Activated naive CD4-positive, alpha-beta T cell treated with anti-CD3 and anti-CD28 coated beads for 36 hours (primary cell): ENCODE measurements around the gene TRPM2. TPM values are rescaled to one million over a fixed set of nuclear protein-coding genes. Genes with fewer than 3 reads are reported as not detected.
A peak's percentile ranks its signal among the peaks of the same experiment; 100 is the strongest.
"Not testable (repeated sequence)": the region's sequence is repeated elsewhere in the genome, so short reads cannot be mapped to it uniquely, and the experiment has no call there.

Experiments
- CTCF ChIA-PET: fragments of 350-600 bp; sonication (Branson Sonifier 250); formaldehyde crosslinking; loops from one replicate; lab custom pipeline; 2021; ENCODE audit warnings: antibody characterized with exemption; lab: Charles Lee
- DNase-seq: peaks from one replicate; pipeline ENCODE4 v3.0.0-alpha.2; 2020
- H3K27ac Mint-ChIP-seq: one replicate; pipeline ENCODE4 v1.8.0; 2021; ENCODE audit warnings: mild to moderate bottlenecking, mixed read lengths
- H3K27me3 Mint-ChIP-seq: one replicate; pipeline ENCODE4 v1.8.0; 2021; ENCODE audit warnings: low read depth, mixed read lengths
- H3K36me3 Mint-ChIP-seq: one replicate; pipeline ENCODE4 v1.8.0; 2021; ENCODE audit warnings: low read depth, mixed read lengths
- H3K4me1 Mint-ChIP-seq: one replicate; pipeline ENCODE4 v1.8.0; 2021; ENCODE audit warnings: low read depth, mixed read lengths
- H3K4me3 Mint-ChIP-seq: one replicate; pipeline ENCODE4 v1.8.0; 2021; ENCODE audit warnings: mild to moderate bottlenecking, moderate library complexity, mixed read lengths
- H3K9me3 Mint-ChIP-seq: one replicate; pipeline ENCODE4 v1.8.0; 2021; ENCODE audit warnings: mixed read lengths
- intact Hi-C: fragments of 100-400 bp; cut with micrococcal nuclease; formaldehyde crosslinking; loops from one replicate; pipeline ENCODE4 v1.15.1; 2023
- total RNA-seq, 2 experiments: library from RNA; stranded (reverse); gene quantifications; one replicate each; pipeline ENCODE4 v1.2.3, GENCODE V29; 2021

Gene TRPM2
- total RNA-seq, 2 experiments from 2014 or later, result 2.5 to 3.5 TPM

DNA sequence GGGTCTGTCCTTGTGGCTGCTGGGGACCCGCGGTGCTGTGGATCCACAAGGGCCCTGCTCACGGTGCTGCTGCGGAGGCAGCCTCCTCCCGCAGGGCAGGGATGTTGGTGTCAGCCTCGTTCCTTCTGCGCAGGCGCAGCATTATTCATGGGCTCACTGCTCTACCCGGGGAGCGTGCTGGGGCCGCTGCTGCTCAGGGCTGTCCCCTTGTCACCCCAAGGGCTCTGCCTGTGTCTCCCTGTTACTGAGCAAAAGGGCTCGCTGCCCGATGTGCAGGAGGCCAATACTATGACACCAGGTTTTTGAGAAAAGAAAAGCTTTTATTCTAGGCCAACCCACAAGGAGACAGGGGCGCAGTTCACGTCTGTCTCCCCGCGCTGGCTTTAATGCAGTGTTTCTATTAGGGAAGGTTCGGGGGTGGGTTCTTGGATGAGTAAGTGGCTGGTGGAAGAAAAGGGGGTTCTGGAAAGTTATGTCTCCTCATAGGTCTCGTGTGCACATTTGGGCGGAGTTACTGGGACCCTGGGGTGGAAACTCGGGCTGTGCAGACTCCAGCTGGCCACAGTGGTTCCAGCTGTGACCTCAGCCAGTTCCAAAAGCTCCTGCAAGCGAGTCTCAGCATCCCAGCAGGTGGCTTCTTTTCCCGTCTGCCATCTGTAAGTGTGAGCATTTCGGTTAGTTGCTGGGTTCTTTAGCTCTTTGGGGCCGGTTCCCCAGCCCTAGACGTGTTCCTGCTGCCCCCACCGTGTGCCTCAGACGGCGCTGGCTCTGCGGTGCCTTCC lies 61.1 kb downstream of the TRPM2 start:
- Mint-ChIP-seq H3K27ac (no peak overlapping the region), H3K27me3 (no peaks in the 10 kb centered on the region), H3K9me3 (no peaks in the 10 kb centered on the region), H3K4me1 (no peaks in the 10 kb centered on the region), H3K4me3 (no peak overlapping the region), H3K36me3 (no peaks in the 10 kb centered on the region)
- intact Hi-C loops, result no loop called here
- peak; percentile 2 for DNase-seq
- CTCF ChIA-PET, result interaction anchor here (0.7 kb wide), 1 partner anchor 276 kb away, joined by 3 read pairs; no protein-coding TSS in a partner anchor

GRCh38 chr21:44415073-44416025 lies 61.9 kb downstream of the TRPM2 start:
- H3K27me3 Mint-ChIP-seq, result no peaks in the 10 kb centered on the region

DNA sequence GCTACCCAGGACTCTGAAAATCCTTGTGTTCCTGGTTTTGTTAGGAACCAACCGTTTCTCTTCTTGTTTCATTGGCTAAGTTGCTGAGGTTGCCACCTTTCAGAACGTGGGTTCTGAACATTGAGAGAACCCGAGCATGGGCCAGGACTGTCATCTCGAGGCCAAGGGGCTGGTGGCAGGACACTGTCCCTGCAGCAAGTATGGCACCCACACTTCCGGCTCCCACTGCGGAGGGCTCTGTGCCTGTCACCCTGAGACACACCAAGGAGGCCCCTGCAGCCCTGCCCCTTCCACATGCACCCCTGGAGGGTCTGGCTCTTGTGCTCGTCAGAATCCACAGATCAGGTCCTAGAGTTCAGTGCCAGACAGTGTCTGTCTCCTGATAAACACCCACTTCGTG lies 62.8 kb downstream of the TRPM2 start:
- H3K27me3 Mint-ChIP-seq, result no peaks in the 10 kb centered on the region
- CTCF ChIA-PET, result no interaction called here
- no peak overlapping the region for H3K27ac Mint-ChIP-seq
- DNase-seq, result peak; percentile 1
- H3K36me3 Mint-ChIP-seq, result no peaks in the 10 kb centered on the region
- H3K4me3 Mint-ChIP-seq, result no peak overlapping the region
- intact Hi-C loops, result no loop called here
- H3K9me3 Mint-ChIP-seq, result no peaks in the 10 kb centered on the region
- no peaks in the 10 kb centered on the region for H3K4me1 Mint-ChIP-seq

More at GRCh38 chr21:44415073-44416025, 61.9 kb downstream of the TRPM2 start:
- CTCF ChIA-PET, result no interaction called here
- H3K27ac Mint-ChIP-seq, result no peak overlapping the region
- H3K4me3 Mint-ChIP-seq, result no peak overlapping the region
- intact Hi-C loops, result no loop called here
- peak; percentile 1 for DNase-seq
- H3K9me3 Mint-ChIP-seq, result no peaks in the 10 kb centered on the region
- H3K4me1 Mint-ChIP-seq, result no peaks in the 10 kb centered on the region
- H3K36me3 Mint-ChIP-seq, result no peaks in the 10 kb centered on the region

GRCh38 chr21:44417621-44418107 lies 64.2 kb downstream of the TRPM2 start:
- CTCF ChIA-PET, intact Hi-C loops, DNase-seq, H3K4me1 Mint-ChIP-seq, H3K4me3 Mint-ChIP-seq, H3K27me3 Mint-ChIP-seq, H3K36me3 Mint-ChIP-seq, H3K9me3 Mint-ChIP-seq, H3K27ac Mint-ChIP-seq: not testable (repeated sequence)

- Mint-ChIP-seq H3K9me3 (no peaks in the 10 kb centered on the region), H3K4me1 (no peaks in the 10 kb centered on the region), H3K27ac (no peak overlapping the region), H3K27me3 (no peaks in the 10 kb centered on the region), H3K36me3 (no peaks in the 10 kb centered on the region), H3K4me3 (no peak overlapping the region)
- DNase-seq, result no peak
- CTCF ChIA-PET, result interaction anchor here (0.7 kb wide), 1 partner anchor 48 kb away, joined by 3 read pairs; no protein-coding TSS in a partner anchor
- intact Hi-C loops, result no loop called here
These were observed 64.9 kb downstream of the TRPM2 start for GRCh38 chr21:44418108-44418875.

DNA sequence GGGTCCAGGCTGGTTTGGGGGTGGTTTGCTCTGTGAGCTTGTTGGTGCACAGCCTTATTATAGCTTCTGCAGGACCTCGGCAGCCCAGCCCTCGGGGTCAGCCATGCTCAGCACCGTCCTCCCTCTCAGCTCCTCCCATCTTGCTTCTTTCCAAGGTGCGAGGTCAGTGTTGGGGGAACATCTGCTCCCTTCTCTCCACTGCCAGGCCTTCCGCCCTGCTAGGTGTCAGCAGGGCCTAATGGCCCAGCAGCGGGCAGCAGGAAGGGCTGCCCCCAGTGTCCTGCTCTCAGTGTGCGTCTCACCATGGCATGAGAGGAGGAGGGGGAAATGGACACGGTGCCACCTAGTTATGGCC lies 65.4 kb downstream of the TRPM2 start:
- Mint-ChIP-seq H3K9me3 (no peaks in the 10 kb centered on the region), H3K4me1 (no peaks in the 10 kb centered on the region), H3K27me3 (no peaks in the 10 kb centered on the region), H3K36me3 (no peaks in the 10 kb centered on the region), H3K4me3 (no peak overlapping the region), H3K27ac (no peak overlapping the region)
- intact Hi-C loops, result no loop called here
- DNase-seq, result no peak
- CTCF ChIA-PET, result interaction anchor here (0.7 kb wide), 1 partner anchor 47 kb away, joined by 3 read pairs; no protein-coding TSS in a partner anchor

DNA sequence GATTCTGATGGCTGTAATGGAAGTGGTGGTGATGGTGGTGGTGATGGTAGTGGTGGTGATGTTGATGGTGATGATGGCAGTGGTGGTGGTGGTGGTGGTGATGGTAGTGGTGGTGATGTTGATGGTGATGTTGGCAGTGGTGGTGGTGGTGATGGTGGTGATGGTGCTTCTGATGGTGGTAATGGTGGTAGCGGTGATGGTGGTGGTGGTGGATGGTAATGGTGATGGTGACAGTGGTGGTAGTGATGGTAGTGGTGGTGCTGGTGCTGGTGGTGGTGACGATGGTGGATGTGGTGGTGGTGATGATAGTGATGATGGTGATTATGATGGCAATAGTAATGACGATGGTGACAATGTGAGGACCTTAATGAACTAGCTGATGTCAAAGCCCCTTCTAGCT lies 66.3 kb downstream of the TRPM2 start:
- DNase-seq, result no peak
- H3K36me3 Mint-ChIP-seq, result no peaks in the 10 kb centered on the region
- intact Hi-C loops, result no loop called here
- no peaks in the 10 kb centered on the region for H3K9me3 Mint-ChIP-seq
- H3K27me3 Mint-ChIP-seq, result no peaks in the 10 kb centered on the region
- CTCF ChIA-PET, result no interaction called here
- H3K4me1 Mint-ChIP-seq, result no peaks in the 10 kb centered on the region
- no peak overlapping the region for H3K4me3 Mint-ChIP-seq
- no peak overlapping the region for H3K27ac Mint-ChIP-seq

DNA sequence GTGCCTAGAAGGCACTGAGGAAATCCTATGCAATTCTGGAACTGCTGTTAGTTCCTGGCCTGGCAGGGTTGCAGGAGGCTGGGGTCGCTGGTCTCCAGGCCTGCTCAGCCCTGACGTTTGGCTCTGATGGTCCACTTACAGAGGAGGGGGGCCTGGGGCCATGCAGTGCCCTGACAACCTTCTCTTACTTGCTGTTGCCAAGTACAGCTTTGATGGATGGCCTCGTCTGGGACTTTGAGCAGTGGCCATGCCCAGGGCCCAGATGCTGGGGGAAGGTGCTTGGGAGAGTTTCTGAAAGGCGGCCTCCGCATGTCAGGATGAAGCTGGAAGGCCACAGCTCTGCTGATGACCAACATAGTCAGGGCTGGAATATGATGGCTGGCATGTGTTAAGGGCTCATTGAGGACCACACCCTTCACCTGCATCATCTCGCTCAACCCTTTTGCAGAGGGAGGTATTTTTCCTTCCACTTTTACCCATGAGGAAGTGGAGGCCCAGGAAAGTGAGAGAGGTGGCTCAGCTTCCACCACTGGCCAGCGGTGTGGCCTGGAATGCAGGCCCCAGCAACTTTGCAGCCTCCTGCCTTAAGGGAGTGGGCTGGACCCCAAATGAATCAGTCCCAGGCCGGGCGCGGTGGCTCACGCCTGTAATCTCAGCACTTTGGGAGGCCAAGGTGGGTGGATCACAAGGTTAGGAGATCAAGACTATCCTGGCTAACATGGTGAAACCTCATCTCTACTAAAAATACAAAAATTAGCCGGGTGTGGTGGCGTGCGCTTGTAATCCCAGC lies 67.2 kb downstream of the TRPM2 start:
- Mint-ChIP-seq H3K9me3 (no peaks in the 10 kb centered on the region), H3K27ac (no peak overlapping the region)

GRCh38 chr21:44421901-44422840 lies 68.8 kb downstream of the TRPM2 start:
- Mint-ChIP-seq H3K27me3 (no peaks in the 10 kb centered on the region), H3K27ac (no peak overlapping the region), H3K9me3 (no peaks in the 10 kb centered on the region), H3K36me3 (no peaks in the 10 kb centered on the region), H3K4me3 (no peak overlapping the region), H3K4me1 (no peaks in the 10 kb centered on the region)
- intact Hi-C loops, result no loop called here
- CTCF ChIA-PET, result interaction anchor here (0.9 kb wide), 1 partner anchor 22 kb away, joined by 3 read pairs; no protein-coding TSS in a partner anchor
- DNase-seq, result no peak

More for the DNA sequence above, 67.2 kb downstream of the TRPM2 start:
- intact Hi-C loops, result no loop called here
- Mint-ChIP-seq H3K27me3 (no peaks in the 10 kb centered on the region), H3K36me3 (no peaks in the 10 kb centered on the region), H3K4me1 (no peaks in the 10 kb centered on the region), H3K4me3 (no peak overlapping the region)
- DNase-seq, result no peak
- CTCF ChIA-PET, result interaction anchor here (0.7 to 0.9 kb wide), 2 partner anchors 23 to 139 kb away, joined by 3 read pairs; no protein-coding TSS in a partner anchor

DNA sequence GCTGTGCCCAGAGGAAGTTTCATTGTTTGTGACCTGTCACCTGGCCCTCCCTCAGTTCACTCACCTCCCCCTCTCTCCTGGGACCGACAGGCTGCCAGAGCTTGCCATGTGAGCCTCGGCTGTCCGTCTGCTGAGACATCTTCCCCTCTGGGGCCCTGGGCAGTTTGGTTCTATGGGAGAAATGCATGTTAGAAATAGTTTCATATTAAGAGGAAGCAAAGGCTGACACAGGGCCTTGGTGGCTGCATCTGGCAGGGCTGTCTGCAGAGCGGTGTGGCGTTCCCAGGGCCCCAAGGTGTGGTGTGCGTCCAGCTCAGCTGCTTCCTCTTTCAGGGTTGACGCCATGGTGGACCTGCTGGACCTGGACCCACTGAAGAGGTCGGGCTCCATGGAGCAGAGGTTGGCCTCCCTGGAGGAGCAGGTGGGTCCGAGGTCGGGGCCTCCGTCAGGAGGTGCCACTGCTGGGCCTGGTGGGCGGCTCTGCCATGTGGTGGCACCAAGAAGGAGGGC lies 69.9 kb downstream of the TRPM2 start:
- Mint-ChIP-seq H3K27me3 (no peaks in the 10 kb centered on the region), H3K27ac (no peak overlapping the region), H3K9me3 (no peaks in the 10 kb centered on the region), H3K4me3 (no peak overlapping the region), H3K36me3 (no peaks in the 10 kb centered on the region), H3K4me1 (no peaks in the 10 kb centered on the region)
- no peak for DNase-seq
- CTCF ChIA-PET, result no interaction called here
- intact Hi-C loops, result no loop called here
